Measurements from ENCODE around the gene AK9.

GRCh38 chr6:109714611-109715010 lies 23.6 kb upstream of the AK9 start:
- no peak for TF ChIP-seq CTCF (IDR thresholded peaks at IDR 0.05; ENCODE audit: poor library complexity)
- TF ChIP-seq EZH2 (IDR thresholded peaks at IDR 0.05; ENCODE audit: borderline replicate concordance): no peak
- TF ChIP-seq EZH2phosphoT487 (IDR thresholded peaks at IDR 0.05; ENCODE audit: low read depth, severe bottlenecking, unreplicated experiment): no peak

Data from hepatocyte (in vitro differentiated cells).